GM11168 (cell line): Measurements from ENCODE around the gene BCAR3.

ENCODE experiments used
- in situ Hi-C: fragments of 300-500 bp; cut with MboI; formaldehyde crosslinking; loops from one replicate; pipeline ENCODE4 v1.12.0; 2022; ENCODE audit warnings: low sequenced_read_pairs; ENCODE audit not compliant: unreplicated experiment

BCAR3 gene

DNA sequence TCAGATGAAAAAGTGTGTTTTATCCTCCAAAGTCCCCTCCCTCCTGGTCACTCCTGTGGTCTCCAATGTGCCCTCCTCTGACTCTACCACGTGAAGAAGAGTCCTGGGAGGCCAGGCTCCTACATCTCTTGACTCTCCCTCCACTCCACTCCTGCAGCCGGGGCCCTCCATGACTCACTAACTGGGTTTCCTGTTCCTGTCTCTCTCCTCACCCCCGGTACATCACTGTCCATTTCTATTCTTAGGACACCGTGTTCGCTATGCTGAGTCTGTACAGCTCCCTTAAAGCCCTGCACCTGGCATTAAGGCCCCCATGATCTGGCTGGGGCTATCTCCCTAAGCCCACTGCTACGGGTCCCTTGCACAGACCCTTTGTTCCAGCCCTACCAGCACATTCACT lies 93.4 kb downstream of the BCAR3 start:
- in situ Hi-C loops: no loop called here

GRCh38 chr1:93587354-93587753 lies 94.3 kb downstream of the BCAR3 start:
- in situ Hi-C loops: no loop called here

DNA sequence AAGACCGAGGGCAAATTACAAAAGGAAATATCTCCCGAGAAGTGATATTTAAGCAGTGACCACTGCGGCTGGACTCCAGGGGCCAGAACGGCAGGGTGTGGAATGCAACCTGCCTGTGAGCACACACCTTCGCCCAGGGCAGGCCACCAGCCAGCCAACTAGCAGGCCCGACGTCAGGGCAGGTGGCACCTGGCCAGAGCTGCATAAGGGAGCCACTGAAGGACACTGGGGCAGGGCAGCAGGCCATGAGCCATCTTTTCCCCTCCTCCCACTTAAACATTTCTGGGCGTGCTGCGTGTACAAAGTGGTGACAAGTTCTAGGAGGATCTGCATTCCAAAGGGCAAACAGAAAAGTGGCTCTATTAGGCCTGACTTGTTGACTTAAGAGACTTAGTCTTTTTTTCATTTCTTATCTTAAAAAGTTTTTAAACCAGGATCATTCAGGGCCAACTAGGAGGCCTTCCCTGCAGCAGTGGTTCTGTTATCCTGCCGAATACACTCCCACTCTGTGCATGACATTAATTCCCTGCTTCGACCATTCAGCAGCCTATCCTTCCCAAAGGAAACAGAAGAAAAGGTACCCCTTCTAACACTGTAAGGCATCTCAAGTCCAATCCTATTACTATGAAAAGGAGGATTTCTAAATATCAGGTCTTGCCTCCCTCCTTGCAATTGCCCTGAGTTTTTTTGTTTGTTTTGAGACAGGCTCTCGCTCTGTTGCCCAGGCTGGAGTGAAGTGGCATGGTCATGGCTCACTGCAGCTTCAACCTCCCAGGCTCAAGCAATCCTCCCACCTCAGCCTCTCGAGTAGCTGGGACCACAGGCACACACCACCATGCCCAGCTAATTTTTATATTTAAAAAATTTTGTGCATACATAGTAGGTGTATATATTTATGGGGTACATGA lies 96.3 kb downstream of the BCAR3 start:
- in situ Hi-C loops: no loop called here

DNA sequence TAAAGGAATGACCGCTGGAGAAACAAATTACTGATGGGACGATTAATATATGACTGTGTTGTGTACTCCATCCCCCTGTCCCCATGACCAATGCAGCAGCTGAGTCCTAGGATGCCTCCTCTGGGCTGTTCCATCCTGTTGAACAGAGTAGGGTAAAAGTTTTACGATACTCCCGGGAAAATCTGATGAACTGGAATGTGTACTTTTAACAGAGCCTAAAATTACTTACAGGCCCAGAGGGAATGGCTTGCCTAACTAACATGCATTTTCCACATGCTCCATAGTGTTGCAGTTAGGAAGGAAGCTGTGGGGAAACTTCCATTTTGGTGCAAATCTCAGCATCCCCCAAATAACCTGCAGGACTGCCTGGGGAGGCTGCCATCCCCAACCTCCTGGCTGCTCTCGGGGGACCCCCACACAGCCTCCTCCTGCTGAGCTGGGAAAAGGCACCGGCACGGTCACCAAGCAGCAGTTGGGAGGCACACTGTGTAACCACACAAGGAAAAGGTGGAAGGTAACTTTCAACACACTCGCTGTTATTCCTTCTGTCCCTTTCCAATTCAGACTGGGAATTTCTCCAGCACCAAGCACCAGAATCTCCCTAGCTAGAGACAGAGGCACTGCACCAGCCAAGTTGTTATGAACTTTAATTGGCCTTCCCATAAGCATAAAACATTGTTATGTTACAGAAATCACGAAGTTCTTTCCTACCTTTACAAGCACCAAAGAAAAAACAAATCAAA lies 97.2 kb downstream of the BCAR3 start:
- in situ Hi-C loops: no loop called here

DNA sequence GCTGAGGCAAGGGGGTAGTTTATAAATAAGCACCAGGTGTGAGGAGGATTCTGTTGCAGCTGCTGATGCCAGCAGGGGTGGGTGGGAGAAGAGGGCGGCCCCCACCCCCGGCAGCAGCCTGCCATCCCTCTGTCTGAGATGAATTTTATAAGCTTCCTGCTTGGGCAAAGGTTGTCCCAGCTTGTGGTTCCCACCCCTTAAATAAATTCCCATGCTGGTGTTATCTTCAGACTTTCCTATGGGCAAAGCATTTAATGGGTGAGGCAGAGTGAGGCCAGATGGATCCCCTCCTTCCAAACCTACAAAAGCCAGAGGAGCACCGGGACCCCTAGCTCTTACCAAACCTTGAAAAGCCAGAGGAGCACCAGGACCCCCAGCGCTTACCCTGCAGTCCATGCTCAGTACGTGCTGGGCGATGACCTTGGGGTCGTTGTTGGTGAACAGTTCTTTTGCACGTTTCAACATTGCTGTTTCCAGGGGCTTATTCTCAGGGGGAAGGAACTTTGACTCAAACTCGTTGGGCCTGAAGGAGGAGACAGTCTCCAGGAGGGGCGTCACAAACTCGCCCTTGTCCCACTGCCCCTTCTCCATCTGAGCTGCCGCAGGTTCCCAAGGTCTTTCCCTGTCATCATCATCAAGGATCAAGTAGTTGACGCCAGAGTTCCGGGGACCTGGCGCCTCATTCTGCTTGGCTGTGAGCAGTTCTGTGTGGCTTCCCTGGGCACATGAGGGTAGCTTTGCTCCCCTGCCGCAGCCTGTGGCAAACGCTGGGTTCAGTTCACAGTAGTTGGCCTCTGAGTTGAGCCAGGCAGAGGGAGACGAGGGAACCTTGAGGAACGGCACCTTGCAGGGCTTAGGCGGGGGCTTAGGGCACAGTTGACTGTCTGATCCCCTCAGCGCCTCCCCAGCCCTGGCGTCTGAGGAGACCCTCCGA lies 99.5 kb downstream of the BCAR3 start:
- in situ Hi-C loops: no loop called here

DNA sequence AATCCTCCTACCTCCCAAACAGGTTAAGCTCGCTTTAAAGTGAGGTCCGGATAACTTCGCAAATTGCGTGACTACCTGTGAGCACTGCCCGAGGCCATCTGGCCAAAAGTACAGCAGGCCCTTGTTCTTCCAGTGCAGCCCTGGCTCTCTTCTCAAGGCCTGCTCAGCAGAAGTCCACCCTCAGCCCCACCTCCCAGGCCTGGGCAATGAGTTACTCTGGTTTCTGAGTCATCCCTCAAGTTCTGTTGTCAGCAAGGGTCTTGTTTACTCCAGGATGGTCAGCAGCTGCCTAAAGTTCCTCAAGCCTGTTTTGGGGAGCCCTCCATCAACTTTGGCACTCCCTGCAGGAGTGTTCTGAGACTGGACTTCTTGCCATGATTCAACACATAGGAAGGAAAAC lies 101.7 kb downstream of the BCAR3 start:
- in situ Hi-C loops: no loop called here

DNA sequence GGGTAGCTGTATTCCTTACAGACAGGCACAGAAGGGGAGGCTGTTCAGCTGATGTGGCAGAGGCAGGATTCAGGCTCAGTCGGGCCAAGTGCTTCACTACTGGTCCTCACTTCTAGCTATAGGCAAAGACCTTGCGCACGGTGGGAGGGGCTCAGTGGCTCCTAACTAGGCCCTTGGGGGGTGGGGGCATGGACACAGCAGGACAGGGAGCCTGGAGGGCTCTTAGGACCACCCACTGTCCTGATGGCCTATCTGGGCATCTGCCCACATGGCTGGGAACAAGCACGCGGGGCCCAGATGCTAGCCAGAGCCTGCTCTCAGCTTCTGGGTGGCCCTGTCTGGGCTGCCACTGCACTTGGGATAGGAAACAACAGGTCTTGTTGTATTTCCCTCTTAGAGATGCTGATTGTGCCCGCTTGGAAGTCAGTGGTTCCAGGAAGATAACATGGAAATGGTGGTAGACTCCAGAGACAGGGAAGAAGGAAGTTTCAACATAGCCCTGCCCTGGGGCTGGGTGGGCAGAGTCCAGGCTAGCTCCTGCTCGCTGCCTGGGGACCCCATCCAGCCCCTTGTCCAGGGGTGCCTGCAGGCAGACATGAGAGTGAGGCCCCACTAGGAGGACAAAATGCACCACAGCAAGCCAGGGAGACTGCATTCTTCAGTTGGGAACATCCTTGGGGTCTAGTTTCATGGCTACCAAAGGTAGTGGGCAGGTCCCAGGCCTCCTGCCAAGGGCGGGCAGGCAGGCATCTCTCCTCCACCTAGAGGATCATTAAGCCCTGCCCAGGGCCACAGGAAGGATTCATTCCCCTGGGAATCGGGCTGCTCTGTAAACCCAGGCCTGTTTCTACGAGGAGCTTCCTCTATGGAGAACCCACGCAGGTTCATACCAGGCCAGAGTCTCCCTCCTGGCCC lies 102.5 kb downstream of the BCAR3 start:
- in situ Hi-C loops: no loop called here

DNA sequence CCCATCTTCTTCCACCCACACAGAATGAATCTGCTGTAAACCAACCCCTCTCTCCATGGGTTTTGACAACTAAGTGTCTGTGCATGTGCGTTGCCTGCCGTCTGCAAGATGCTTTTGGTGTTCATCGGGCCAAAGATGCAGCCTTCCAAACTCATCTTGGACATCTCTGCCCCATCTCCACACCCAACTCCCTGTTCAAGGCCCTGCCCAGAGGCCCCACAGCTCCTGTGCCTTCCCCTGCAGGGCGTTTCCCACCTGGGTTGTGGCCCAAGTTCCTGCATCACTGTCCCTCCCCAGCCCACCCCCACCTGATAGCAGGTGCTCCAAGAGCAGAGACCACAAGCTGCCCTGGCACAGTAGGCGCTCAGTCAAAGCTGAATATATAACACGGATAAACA lies 103.2 kb downstream of the BCAR3 start:
- in situ Hi-C loops: no loop called here

DNA sequence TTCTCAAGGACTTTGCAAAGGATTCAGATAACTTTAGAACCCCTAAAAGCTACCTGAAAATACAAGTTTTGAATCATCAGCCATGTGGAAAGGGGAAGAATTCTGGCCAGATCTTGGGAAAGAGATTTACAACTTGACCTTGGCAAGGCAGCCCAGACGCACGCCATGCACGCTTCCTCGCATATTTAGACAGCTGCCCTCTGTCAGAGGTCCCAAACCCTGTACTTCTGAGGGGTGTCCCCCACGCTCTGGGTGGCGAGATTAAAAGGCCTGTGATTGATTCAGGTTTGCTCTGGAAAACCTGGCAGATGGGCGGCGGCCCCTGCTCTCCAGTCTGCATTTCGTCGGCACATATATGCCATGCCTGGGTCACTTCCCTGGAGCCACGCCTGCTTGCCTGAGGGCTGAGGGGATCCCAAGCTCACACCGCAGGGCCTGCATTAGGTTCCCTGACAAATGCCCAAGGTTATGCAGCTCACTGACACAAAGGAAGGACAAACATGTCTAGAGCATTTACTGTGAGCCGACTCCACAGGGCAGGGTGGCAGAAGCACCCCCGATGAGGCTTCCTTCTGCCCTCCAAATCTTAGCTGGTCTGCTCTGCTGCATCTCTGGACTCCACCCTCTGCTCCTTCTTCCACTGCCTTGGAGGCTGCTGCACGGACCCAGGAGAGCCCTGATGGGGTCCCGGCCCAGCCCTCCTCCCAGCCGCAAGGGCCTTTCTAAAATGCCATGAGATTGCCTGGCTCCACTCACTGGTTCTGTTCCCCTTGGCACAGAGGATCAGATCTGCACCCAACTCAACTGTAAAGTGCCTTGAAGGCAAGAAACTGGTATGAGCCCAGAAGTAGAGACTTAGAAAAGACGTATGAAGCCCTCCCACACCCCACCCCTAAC lies 103.9 kb downstream of the BCAR3 start:
- in situ Hi-C loops: no loop called here

DNA sequence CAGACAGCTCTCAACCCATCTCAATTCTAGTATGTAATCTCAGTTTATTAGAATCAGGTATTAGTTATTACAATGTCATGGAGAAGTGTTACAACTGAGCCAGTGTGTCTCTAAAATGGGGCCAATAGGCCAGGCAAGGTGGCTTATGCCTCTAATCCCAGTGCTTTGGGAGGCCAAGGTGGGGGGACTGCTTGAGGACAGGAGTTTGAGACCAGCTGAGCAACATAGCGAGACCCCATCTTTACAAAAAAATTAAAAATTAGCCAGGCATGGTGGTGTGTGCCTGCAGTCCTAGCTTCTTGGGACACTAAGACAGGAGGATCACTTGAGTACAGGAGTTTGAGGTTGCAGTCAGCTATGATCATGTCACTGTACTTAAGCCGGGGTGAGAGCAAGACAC lies 104.9 kb downstream of the BCAR3 start:
- in situ Hi-C loops: no loop called here

GRCh38 chr1:93576346-93576745 lies 105.3 kb downstream of the BCAR3 start:
- in situ Hi-C loops: no loop called here

DNA sequence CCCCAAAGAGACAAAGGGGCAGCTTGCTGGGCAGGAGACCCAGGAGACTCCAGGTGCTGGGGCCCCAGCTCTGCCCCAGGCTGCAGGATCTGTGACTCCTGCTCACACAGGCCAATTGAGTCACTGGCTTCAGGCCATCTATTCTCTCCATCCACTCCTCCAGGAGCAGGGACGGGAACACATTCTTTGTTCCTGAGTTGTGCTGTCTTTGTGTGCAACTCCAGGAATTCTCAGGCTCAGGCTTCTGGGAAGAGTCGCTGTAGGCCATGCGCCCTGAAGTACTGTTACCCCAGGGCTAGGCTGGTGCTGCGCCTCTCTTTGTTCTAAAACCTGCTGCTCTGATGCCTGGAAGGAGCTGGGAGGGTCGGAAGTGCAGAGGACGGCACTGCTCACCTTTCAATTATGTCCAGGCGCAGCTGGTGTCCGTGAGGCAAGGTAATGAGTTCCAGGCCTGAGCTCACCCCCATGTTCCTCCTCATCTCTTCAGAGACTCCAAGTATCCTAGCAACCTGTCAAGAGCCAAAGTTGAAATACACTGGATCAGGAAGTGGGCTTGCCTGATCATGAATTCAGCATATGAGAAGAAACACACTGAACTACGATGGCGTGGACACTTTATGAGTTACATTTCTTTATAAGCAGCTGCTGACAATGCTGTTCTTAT lies 105.9 kb downstream of the BCAR3 start:
- in situ Hi-C loops: no loop called here

- in situ Hi-C loops: no loop called here
These were observed 106.6 kb downstream of the BCAR3 start for GRCh38 chr1:93574991-93575390.

DNA sequence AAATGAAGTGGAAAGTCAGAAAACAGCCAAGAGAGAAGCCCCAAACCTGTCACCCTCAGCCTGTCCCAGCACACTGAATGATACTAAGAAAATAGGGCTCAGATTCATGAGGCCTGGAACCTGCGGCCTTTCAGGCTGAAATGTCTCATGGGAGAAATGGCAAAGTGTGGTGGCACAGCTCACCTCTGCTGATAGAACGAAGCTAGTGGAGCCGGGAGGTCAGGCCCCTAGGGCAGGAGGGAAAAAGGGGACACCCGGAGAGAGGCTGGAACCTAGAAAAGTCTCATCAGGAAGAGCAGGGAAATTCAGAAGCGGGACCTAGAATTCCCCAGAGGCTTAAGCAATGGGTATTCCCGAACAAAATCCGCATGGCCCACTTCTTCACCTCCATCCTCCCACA lies 107.1 kb downstream of the BCAR3 start:
- in situ Hi-C loops: no loop called here

DNA sequence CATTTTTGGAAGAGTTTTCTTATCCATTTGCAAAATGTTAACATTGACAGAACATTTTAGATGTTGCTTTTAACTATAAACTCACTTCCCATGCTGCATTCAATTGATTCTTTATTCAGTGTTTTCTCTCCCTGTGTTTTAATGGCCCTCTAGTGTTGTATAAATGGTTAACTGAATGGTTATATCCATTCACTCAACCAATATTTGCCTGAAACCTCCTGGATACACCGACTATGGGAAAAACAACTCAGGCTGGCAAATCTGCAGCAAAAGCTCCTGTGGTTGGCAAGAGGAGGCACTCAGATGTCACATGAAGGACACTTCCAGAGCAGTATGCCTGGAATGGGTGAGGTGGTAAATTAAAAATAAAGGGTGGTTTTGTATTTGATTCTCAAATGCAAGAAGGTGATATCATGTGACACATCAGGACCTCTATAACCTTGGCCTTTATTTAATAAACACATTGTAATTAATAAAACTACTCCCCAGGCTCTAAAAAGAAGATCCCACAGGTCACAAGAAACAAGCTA lies 107.6 kb downstream of the BCAR3 start:
- in situ Hi-C loops: no loop called here

DNA sequence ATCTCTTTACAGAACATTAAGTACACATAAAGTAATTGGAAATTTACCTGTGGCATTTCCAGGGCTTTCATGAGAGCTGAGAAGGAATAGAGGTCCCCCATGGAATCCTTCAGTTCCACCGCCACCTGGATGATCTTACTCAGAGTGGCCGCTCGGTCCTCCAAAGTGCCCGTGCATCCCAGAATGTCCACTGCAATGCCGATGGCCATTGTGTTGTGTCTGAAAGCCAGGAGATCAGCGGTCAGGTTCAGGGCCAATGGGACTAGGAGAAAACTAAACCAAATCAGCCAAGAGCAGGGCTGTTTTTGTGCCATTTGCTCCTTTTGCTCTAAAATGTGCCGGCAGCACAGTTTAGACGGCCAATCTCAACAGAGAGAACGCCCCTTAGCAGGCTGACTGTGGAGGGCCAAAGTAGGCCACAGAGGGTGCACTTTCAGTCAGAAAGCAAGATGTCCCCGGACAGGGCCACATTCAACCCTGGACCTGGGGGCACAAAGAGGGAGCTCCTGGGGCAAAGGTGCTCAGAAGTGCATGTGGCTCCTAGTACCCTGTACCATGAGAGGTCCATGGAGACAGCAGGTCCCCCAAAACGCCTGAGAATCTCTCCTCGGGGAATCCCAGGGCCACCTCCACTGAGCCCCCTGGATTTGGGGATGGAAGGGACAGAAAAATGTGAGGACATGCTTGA lies 109.9 kb downstream of the BCAR3 start:
- in situ Hi-C loops: no loop called here

GRCh38 chr1:93569489-93569888 lies 112.1 kb downstream of the BCAR3 start:
- in situ Hi-C loops: no loop called here
